Choroid plexus epithelial cell (primary cell): ENCODE results near the gene TEX9.

Experiments used
- DNase-seq: peaks from one replicate; pipeline ENCODE4 v3.0.0-alpha.2; 2010; ENCODE audit warnings: low read depth
- H3K4me3 ChIP-seq: 2 replicates; pipeline ENCODE4 v1.5.1; 2011; ENCODE audit warnings: low read depth, mild to moderate bottlenecking, control low read depth, low read length, moderate library complexity
- TF ChIP-seq, protein P1 (sequence below): conservative IDR thresholded peaks from 2 replicates; pipeline ENCODE4 v1.5.1; 2011; ENCODE audit warnings: low read depth, mild to moderate bottlenecking, control low read depth, inconsistent platforms, low read length, moderate library complexity

The TEX9 gene

DNA sequence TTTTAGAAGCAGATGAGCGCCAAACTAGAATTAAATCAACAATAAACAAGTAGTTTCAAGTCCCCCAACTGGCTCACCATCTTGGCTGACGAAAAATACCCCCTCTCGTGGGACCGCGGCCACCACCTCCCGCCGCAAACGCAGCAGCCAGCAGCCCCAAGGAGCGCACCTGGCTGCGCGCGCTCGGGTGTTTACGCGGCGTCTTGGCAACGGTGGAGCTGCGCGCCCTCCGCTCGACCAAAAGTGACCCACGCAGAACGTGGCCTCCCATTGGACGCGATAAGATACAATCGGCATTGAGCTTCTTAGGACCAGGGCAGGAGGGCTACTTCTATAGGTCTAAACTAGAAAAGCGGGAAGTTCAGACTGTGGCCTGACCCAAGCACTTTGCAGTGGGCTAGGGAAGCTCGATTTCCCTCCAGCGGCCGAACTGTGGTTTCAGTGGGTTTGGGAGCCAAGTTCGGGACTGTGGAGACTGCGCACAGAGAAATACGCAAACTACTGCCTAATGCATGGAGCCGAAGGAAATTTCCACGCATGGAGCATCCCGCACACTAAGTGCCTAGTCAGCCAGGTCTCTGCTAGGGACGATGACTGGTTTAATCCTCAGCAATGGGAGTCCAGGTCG is 99.8 kb downstream of the TEX9 start, which contains the start of gene MNS1:
MNS1 (minus strand) TSS at position 245 of the 628 bp plus-strand sequence; CDS start at position 80, 165 bp downstream.
- peak within 1 kb of the TSS; percentile 74 for H3K4me3 ChIP-seq
- TF ChIP-seq, protein P1, sequence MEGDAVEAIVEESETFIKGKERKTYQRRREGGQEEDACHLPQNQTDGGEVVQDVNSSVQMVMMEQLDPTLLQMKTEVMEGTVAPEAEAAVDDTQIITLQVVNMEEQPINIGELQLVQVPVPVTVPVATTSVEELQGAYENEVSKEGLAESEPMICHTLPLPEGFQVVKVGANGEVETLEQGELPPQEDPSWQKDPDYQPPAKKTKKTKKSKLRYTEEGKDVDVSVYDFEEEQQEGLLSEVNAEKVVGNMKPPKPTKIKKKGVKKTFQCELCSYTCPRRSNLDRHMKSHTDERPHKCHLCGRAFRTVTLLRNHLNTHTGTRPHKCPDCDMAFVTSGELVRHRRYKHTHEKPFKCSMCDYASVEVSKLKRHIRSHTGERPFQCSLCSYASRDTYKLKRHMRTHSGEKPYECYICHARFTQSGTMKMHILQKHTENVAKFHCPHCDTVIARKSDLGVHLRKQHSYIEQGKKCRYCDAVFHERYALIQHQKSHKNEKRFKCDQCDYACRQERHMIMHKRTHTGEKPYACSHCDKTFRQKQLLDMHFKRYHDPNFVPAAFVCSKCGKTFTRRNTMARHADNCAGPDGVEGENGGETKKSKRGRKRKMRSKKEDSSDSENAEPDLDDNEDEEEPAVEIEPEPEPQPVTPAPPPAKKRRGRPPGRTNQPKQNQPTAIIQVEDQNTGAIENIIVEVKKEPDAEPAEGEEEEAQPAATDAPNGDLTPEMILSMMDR: no peak
- DNase-seq: peak; percentile 98

DNA sequence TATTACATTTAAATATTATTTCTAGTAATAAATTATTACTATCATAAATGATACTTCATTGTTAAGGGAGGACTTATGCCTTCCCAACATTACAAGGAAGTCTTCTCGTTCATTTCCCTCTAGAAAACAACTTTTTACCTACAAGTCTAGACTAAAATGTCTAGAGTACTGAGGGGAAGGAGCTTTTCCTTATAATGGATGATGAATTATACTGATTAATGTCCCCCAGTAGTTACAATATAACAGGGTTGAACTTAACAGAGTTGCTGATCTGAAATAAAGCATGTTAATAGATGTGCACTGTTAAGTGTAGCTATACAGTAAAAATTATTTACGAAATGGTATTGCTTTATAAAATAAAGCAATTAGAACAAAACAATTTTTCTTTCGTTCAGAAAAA is 102.4 kb downstream of the TEX9 start:
- no peak for DNase-seq
- TF ChIP-seq, protein P1: no peak

GRCh38 chr15:56468401-56468800 is 103.2 kb downstream of the TEX9 start:
- H3K4me3 ChIP-seq: no peak overlapping the region
- DNase-seq: peak; percentile 22
- TF ChIP-seq, protein P1: no peak

More for the DNA sequence above, 102.4 kb downstream of the TEX9 start:
- H3K4me3 ChIP-seq: no peak overlapping the region

DNA sequence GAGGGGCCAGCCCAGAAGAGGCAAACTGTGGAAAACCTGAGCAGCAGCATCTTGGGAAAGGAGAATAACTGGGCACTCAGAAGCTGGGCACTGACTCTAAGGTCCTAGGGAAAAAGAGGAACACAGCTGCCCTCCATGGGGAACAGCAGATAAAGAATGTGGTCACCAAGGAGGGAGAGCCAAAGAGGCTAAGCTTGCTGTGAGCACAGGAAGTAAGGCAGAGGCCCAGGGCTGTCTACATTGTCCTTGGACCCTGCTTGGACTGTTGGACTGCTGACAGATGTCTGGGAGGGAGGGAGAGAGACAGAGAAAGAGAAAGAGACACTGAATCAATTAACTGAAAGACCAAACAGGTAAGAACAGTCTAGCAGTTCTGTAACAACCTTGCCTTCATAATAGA is 104.3 kb downstream of the TEX9 start:
- TF ChIP-seq, protein P1: no peak
- no peak overlapping the region for H3K4me3 ChIP-seq
- DNase-seq: no peak

DNA sequence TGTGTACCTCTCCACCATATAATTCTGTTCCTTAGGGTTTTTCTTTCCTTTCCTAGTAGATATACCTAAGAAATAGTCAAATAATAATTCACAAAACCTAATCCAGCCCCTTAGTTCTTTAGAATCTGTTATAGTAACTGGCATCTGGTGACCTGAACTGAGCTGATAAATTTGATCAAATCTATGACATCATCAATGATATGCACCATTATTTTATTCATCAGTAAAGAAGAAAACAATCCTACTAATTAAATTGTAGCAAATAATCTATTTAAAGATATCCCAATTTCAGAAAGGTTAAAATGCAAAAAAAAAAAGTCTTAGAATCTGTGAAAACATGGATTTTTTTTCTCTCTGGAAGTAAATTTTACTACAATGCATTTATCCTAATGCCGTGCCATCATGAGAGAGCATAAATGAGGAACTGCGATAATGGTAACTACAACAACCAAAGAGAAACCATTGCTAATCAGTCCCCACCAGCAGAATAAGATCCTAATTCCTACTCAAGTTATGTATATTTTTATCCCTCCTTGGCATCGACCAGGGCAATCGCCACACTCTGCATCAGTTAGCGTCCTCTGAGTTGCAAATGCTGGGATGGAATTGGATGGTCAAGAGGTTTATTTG is 106.3 kb downstream of the TEX9 start:
- TF ChIP-seq, protein P1: no peak
- DNase-seq: no peak
- no peak overlapping the region for H3K4me3 ChIP-seq

DNA sequence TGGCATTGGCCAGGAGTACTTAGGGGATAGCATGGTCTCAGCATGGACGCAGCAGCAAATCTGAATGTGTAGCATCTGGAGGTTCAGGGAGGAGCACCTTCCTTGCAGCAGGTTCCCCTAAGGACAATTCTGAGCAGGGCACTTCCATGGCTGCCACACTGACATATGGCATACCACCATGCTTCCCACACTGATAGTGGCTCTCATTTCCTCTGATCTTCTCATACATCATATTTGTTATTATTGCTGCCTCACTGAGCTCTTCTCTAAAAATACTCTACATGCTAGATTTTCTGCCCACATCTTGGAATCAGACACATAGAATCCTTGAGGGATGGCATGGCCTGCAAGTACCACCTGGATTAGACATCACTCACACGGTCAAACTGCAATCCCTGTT is 107.1 kb downstream of the TEX9 start:
- no peak for DNase-seq
- H3K4me3 ChIP-seq: no peak overlapping the region
- TF ChIP-seq, protein P1: no peak

- no peak for DNase-seq
- TF ChIP-seq, protein P1: no peak
- no peak overlapping the region for H3K4me3 ChIP-seq
These were observed 107.8 kb downstream of the TEX9 start for GRCh38 chr15:56473017-56473416.
